Progenitor cell of endocrine pancreas (in vitro differentiated cells): ENCODE data around the gene IL20RA. TPM values are rescaled to one million over a fixed set of nuclear protein-coding genes. Genes with fewer than 3 reads are reported as not detected.
"Not testable (repeated sequence)": the region's sequence is repeated elsewhere in the genome, so short reads cannot be mapped to it uniquely, and the experiment has no call there.

Experiments used
- DNase-seq: peaks from one replicate; pipeline ENCODE4 v3.0.0; 2021; ENCODE audit warnings: low spot score; ENCODE audit not compliant: unreplicated experiment
- H3K27ac Mint-ChIP-seq: 2 replicates; pipeline ENCODE4 v1.8.0; 2021; ENCODE audit warnings: mild to moderate bottlenecking, moderate library complexity, mixed read lengths
- H3K27me3 Mint-ChIP-seq: 2 replicates; pipeline ENCODE4 v1.8.0; 2021; ENCODE audit warnings: mixed read lengths
- H3K36me3 Mint-ChIP-seq: 2 replicates; pipeline ENCODE4 v1.8.0; 2022; ENCODE audit warnings: mixed read lengths; ENCODE audit not compliant: insufficient read depth
- H3K4me1 Mint-ChIP-seq: 2 replicates; pipeline ENCODE4 v1.8.0; 2021; ENCODE audit warnings: low read depth, mixed read lengths
- H3K4me3 Mint-ChIP-seq: 2 replicates; pipeline ENCODE4 v1.8.0; 2021; ENCODE audit warnings: low read depth, mild to moderate bottlenecking, moderate library complexity, mixed read lengths
- H3K9me3 Mint-ChIP-seq: 2 replicates; pipeline ENCODE4 v1.8.0; 2021; ENCODE audit warnings: low read depth, mixed read lengths
- total RNA-seq: library from RNA; stranded (reverse); gene quantifications from 2 replicates; pipeline ENCODE4 v1.2.1, GENCODE V29; 2021
- TF ChIP-seq, protein P1 (sequence below): fragments of 200-600 bp; sonication (generic); IDR thresholded peaks from one replicate; pipeline ENCODE4 v1.5.0; 2021; ENCODE audit warnings: antibody characterized with exemption, mild to moderate bottlenecking; ENCODE audit not compliant: unreplicated experiment

IL20RA gene
- total RNA-seq, 1 donor from 2014 or later, result 0.84 TPM

DNA sequence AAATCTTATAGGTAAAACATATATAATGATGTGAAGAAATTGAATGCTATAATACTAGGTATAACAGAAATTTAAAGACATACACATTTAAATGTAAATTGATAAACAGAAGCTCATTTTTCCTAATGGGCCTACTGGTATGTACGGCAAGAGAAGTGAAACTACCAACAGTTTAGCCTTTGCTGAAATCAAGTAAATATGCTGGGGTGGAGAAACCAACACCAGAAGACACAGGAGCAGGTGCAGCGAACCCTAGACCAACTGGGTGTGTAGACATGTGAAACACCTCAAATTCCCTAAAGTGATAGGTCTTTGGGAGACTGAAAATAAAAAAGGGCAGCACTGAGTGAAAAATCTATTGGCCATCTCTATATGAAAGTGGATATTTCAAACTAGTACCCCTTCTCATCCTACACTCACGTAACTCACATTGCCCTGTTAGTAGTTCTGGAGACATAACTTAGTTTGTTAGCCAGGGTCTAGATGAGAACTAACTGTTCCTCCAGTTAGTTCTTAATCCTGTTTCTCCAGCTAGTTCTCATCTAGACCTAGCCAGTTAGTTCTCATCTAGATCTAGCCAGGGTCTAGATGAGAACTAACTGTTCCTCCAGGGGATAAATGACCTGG, 69.6 kb downstream of the IL20RA start:
- Mint-ChIP-seq H3K27me3 (peaks cover 3% of the 10 kb centered on the region), H3K4me1 (peaks cover 2% of the 10 kb centered on the region), H3K4me3 (no peak overlapping the region), H3K9me3 (no peaks in the 10 kb centered on the region), H3K36me3 (no peaks in the 10 kb centered on the region), H3K27ac (no peak overlapping the region)
- TF ChIP-seq, protein P1, sequence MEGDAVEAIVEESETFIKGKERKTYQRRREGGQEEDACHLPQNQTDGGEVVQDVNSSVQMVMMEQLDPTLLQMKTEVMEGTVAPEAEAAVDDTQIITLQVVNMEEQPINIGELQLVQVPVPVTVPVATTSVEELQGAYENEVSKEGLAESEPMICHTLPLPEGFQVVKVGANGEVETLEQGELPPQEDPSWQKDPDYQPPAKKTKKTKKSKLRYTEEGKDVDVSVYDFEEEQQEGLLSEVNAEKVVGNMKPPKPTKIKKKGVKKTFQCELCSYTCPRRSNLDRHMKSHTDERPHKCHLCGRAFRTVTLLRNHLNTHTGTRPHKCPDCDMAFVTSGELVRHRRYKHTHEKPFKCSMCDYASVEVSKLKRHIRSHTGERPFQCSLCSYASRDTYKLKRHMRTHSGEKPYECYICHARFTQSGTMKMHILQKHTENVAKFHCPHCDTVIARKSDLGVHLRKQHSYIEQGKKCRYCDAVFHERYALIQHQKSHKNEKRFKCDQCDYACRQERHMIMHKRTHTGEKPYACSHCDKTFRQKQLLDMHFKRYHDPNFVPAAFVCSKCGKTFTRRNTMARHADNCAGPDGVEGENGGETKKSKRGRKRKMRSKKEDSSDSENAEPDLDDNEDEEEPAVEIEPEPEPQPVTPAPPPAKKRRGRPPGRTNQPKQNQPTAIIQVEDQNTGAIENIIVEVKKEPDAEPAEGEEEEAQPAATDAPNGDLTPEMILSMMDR, result no peak
- no peak for DNase-seq

DNA sequence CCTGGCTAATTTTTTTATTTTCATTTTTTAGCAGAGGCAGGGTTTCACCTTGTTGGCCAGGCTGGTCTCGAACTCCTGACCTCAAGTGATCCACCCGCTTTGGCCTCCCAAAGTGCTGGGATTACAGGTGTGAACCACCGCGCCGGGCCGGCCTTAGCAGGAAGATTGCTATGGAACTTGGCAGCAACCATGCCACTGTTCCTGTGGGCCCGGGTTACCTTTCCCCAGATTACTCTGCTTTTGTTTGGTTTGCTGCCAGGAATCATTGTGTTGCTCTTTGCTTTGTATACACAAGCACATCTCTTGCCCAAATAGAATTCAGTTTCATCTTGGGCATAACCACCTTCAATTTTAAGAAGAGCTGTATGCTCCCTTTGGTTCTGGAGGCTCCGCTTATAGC, 71.0 kb downstream of the IL20RA start:
- not testable (repeated sequence) for H3K36me3 Mint-ChIP-seq, DNase-seq, H3K4me1 Mint-ChIP-seq, H3K4me3 Mint-ChIP-seq, H3K27ac Mint-ChIP-seq, H3K27me3 Mint-ChIP-seq, H3K9me3 Mint-ChIP-seq

DNA sequence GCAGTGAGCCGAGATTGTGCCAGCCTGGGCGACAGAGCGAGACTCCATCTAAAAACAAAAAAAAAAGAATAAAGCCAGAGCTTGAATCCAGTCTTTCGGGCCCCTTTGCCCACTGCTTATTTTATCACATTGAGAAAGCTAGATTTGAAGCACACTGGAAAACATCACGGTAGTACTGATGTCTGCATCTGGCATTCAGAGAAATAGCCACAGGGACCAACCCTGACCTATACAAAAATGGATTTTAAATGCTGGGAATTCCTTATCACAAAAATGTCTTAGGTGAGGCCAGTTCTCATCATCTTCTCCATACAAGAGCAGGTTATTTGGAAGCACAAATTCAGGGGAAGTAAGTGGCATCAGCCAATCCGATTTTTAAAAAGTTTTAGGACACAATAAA, 73.2 kb downstream of the IL20RA start:
- Mint-ChIP-seq H3K4me1 (peaks cover 1% of the 10 kb centered on the region), H3K27me3 (no peaks in the 10 kb centered on the region), H3K9me3 (no peaks in the 10 kb centered on the region), H3K4me3 (no peak overlapping the region), H3K36me3 (no peaks in the 10 kb centered on the region), H3K27ac (no peak overlapping the region)
- TF ChIP-seq, protein P1, result no peak
- DNase-seq, result no peak

GRCh38 chr6:136969930-136970329, 74.8 kb downstream of the IL20RA start:
- Mint-ChIP-seq H3K36me3 (no peaks in the 10 kb centered on the region), H3K4me3 (no peak overlapping the region), H3K4me1 (peaks cover 1% of the 10 kb centered on the region), H3K27me3 (no peaks in the 10 kb centered on the region), H3K27ac (peak overlapping the region; percentile 8), H3K9me3 (no peaks in the 10 kb centered on the region)
- TF ChIP-seq, protein P1, result no peak
- DNase-seq, result no peak

DNA sequence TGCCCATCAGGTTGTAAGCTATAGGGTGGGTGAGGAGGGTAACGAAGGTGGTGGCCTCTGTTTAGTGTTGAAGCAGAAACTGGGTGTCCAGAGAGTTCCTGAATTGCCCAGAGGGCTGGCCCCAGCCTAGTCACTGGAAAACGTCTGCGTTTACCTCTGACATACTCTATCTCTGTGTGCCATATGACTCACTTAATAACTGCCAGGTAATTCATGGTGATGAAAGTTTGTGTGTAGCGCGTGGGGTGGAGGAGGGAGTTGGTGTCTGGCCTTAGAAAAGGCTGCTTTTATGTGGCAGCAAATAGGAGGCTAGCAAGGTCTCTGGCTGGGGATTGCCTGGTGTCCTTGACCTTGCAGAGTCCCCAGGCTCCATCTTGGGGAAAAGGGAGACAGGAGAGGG, 75.3 kb downstream of the IL20RA start:
- TF ChIP-seq, protein P1, result no peak
- H3K9me3 Mint-ChIP-seq, result no peaks in the 10 kb centered on the region
- peaks cover 1% of the 10 kb centered on the region for H3K4me1 Mint-ChIP-seq
- no peaks in the 10 kb centered on the region for H3K36me3 Mint-ChIP-seq
- no peak overlapping the region for H3K4me3 Mint-ChIP-seq
- DNase-seq, result no peak
- peak overlapping the region; percentile 8 for H3K27ac Mint-ChIP-seq
- no peaks in the 10 kb centered on the region for H3K27me3 Mint-ChIP-seq

- TF ChIP-seq, protein P1, result no peak
- H3K27ac Mint-ChIP-seq, result peak overlapping the region; percentile 73
- peaks cover 1% of the 10 kb centered on the region for H3K4me1 Mint-ChIP-seq
- no peak for DNase-seq
- H3K9me3 Mint-ChIP-seq, result no peaks in the 10 kb centered on the region
- H3K4me3 Mint-ChIP-seq, result no peak overlapping the region
- no peaks in the 10 kb centered on the region for H3K36me3 Mint-ChIP-seq
- H3K27me3 Mint-ChIP-seq, result no peaks in the 10 kb centered on the region
These were observed 75.9 kb downstream of the IL20RA start for GRCh38 chr6:136968837-136969236.
